KBM-7 (cell line): ENCODE measurements around the gene SLITRK4.

Source experiments
- DNase-seq: peaks from one replicate; pipeline ENCODE4 v3.0.0-alpha.2; 2015
- in situ Hi-C: fragments of 300-500 bp; cut with MboI; formaldehyde crosslinking; loops from 2 replicates; pipeline ENCODE4 v1.14.3; 2020; ENCODE audit warnings: low sequenced_read_pairs, low pct_unique_long_range_greater_than_20kb, mixed read lengths

SLITRK4 gene, protein sequence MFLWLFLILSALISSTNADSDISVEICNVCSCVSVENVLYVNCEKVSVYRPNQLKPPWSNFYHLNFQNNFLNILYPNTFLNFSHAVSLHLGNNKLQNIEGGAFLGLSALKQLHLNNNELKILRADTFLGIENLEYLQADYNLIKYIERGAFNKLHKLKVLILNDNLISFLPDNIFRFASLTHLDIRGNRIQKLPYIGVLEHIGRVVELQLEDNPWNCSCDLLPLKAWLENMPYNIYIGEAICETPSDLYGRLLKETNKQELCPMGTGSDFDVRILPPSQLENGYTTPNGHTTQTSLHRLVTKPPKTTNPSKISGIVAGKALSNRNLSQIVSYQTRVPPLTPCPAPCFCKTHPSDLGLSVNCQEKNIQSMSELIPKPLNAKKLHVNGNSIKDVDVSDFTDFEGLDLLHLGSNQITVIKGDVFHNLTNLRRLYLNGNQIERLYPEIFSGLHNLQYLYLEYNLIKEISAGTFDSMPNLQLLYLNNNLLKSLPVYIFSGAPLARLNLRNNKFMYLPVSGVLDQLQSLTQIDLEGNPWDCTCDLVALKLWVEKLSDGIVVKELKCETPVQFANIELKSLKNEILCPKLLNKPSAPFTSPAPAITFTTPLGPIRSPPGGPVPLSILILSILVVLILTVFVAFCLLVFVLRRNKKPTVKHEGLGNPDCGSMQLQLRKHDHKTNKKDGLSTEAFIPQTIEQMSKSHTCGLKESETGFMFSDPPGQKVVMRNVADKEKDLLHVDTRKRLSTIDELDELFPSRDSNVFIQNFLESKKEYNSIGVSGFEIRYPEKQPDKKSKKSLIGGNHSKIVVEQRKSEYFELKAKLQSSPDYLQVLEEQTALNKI

DNA sequence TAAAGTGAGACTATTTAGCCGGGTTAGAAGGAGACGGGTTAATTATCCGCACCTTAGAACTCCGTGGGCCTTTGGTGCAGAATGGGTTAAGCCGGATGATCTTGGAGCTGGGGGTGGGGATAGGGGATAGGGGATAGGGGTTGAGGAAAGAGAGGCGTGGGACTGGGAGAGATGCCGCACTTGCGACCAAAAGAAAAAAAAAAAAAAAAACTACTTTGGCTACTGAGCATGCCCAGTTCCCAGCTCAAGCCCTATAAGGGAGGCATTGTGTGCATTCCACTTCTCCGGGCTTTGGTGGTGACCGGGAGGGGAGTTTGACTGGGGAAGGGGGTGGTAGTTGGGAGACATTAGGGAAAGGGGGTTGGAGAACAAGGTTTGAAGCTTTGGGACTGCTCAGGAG, at the start of gene SLITRK4:
Gene SLITRK4 (minus strand): TSS at position 187 of the 400 bp plus-strand sequence. CDS start 4,993 bp downstream, outside the sequence.
- no peak for DNase-seq
- in situ Hi-C loops, result no loop called here

DNA sequence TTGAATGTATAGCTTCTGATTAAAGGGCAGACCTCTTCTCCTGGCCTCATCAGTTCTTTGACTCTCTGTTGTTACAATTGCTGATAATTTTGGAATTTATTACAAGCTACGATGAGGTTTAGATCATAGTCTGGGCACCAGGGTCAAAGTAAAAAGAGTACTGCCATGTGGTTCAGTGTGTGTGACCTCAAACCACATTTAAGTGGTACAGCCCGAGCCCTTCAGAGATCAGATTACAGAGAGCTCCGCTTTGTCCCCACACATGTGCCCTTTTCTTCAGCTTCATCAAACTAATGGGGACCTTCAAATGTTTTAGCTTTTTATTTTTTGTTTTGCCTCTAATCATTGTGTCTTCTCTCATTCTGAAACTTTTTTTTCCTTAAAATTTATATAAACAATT, 47.6 kb upstream of the SLITRK4 start:
- no peak for DNase-seq
- in situ Hi-C loops, result no loop called here

DNA sequence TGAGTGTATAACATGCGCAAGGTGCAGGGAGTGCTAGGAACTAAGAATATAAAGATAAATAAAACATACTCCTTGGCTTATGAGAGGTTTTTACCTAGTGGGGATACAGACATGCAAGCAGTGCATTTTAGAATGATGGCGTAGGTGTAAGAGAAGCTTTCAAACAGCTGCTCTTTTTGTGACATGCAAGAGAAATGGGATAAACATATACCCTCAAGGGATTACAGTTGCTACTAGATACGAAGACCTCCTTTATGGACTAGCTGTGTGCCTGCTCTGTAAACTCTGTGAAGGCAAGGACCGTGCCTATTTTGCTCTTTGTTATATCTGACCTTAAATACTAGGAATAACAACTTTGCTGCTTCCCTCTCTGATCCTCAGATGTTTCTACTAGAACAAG, 39.0 kb upstream of the SLITRK4 start:
- in situ Hi-C loops, result no loop called here
- no peak for DNase-seq

DNA sequence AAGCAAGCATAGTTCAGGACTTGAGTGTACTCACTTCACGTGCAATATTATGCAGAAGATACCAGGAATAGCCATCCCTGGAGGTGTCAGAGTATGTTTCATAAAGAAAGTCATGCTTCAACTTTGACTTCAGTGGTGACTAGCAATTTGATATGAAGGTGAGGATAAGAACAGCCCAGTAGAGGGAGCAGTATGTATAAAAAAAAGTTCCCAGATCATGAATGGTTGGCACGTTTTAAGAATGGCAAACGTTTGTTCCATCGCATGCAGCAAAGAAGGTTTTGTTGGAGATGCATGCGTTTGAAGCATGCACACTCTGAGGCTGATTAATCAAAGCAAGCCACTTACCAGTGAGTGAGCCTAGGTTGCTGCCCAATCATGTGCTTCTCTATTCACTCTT, 33.5 kb upstream of the SLITRK4 start:
- DNase-seq, result peak; percentile 28
- in situ Hi-C loops, result no loop called here

DNA sequence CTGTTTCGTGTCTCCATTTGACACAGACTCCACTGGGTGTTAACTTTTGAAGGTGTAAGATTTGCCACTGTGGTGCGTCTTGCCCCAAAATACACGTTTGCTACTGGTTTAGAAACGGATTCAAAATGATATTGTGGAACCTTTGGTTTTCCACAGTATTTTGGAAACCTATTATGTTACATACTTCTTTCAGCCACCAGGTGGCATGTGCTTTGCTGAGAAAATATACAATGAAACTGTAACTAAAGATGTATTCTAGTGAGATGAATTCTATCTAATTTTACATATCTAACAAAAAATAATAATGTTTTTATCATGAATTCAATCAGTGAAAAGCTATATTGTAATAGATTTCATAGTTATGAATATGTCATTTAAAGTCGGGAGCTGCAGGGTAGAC, 28.4 kb upstream of the SLITRK4 start:
- in situ Hi-C loops, result no loop called here
- peak; percentile 32 for DNase-seq

DNA sequence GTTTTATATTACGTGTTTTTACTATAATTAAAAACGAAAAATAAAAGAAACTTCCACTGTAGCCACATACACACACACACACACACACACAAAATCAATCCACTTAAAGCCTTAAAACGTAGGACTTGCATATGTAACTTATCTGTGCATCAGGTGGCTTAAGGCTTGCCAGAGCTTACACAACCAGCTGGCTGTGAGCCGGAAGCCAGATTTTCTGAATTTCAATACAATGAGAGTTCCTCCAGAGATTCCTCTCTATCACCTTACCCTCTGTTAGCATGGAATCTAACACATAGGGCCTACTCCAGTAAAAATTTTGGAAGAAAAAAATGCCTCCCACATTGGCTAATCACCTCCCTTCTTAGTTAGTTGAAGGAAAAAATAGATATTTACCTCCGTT, 27.9 kb upstream of the SLITRK4 start:
- in situ Hi-C loops, result no loop called here
- no peak for DNase-seq

DNA sequence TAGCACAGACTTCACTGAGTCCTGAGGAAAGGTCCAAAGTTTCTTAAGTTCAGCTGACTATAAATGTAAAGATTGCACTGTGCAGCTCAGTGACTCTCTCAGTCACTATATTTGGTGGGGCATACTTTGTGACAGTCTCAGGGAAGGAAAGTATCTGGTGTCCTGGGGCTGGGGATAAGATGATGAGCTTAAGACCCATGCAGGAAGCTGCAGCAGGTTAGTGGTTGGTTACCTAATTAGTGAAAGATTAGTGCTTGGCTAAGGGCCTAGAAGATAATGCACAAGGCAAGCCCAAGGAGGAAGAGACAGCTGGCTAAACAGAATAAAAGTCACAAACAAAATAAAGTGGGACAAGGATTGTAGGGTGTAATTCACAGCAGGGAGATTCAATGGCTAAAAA, 25.4 kb upstream of the SLITRK4 start:
- DNase-seq, result no peak
- in situ Hi-C loops, result no loop called here

DNA sequence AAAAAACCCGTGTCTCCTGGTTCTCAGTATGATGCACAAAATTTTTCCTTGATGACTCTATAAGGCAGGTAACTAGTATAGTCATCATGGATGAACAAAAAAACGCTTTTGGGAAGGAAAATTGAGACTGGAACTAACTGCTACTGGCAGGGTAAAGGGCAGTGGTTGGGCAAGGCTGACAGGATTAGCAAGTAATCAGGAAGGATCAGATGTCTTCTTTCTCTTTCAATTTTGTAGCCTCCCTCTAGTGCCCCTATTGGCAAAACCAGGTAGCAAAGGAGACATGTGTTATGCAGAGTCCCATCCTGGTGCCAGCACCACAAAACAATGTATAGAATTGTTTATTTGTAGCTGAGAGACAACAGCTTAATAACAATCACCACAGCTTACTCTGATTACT, 12.8 kb upstream of the SLITRK4 start:
- peak; percentile 32 for DNase-seq
- in situ Hi-C loops, result no loop called here

DNA sequence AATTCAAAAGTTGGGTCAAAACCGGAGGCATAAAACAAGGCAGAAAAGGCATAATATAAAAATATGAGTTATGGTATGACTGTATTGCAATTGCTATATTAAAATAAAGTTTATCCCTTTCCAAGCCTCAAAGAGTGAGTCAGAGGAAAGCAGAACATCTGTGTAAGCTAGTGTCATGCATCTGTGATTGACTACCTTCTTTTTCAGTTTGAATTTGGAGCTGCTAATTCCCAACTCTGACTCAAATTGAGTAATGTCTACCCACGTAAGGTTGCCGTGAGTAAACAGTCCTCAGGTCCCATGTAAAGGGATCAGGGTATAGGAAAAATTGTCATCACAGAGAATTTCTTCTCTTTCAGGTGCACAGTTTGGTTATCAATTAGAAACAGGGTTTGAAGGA, 6.5 kb upstream of the SLITRK4 start:
- in situ Hi-C loops, result no loop called here
- DNase-seq, result no peak

DNA sequence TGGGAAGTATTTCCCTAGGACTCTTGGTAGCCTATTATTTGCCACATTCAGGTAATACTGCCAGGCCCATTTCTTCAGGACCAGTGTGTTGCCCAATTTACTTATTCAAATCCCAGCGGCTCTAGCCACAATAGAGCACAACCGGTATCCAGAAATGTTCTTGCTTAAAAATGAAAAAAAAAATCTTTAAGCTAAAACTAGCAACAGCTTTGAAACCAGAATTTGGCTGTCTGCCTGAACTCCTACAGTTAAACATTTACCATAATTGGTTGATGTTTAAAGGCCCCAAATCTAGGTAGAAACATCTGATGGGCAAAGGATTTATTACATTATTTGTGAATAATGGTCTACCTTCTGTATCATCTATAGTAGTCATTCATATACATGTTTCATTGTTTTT, 930 bp upstream of the SLITRK4 start:
- no peak for DNase-seq
- in situ Hi-C loops, result no loop called here

DNA sequence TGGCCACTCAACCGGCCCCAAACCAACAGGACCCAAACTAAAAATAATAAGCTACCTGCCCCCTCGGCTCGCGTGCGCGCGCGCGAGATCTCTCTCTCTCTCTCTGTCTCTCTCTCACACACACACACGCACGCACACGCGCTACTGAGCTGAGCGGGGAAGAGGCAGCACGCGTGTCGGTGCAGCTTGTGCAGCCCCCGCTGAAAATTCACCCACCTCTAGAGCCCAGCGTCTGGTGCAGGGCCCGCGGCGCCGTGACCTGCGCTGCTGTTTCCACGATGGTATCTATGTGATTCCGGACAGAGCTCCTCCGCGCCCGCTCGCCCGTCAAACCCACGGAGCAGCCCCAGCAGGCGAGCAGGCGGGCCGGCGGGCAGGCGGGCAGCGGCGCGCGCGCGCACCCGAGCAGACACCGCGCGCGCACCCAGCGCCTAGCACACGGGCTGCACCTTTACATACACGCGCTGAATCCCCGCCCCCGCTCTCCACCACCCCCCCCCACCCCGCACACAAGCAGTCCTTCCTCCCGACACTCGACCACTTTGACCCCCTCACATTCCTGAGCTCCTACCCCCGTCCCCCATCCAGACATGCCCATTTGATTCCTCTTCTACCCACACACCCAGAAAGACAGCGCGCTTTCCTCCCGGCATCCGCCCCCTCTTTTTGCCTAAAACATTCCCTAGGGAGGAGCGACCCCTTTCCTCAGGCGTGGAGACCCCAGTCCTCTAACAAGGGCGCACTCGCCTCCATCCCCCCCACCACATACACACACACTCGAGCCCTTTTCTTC, 1.0 kb downstream of the SLITRK4 start:
- DNase-seq, result no peak

DNA sequence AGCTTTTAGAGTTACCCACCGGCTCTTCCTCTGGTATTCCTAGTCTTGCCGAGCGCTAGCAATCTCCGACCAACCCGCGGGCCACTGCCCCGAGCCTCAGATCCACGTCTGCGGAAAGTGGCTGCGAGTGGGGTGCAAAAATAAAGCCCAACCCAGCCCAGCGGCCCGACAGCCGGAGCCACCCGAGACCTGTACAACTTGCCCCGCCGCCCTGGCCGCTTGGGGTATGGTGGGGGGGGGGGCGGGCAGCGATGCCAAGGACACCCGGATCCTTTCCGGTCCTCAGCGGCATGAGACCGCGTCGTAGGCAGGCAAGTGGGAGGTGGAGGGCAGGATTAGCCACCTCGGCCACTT, 1.6 kb downstream of the SLITRK4 start:
- no peak for DNase-seq
- in situ Hi-C loops, result no loop called here

More for the DNA sequence above, 1.0 kb downstream of the SLITRK4 start:
- in situ Hi-C loops, result no loop called here

DNA sequence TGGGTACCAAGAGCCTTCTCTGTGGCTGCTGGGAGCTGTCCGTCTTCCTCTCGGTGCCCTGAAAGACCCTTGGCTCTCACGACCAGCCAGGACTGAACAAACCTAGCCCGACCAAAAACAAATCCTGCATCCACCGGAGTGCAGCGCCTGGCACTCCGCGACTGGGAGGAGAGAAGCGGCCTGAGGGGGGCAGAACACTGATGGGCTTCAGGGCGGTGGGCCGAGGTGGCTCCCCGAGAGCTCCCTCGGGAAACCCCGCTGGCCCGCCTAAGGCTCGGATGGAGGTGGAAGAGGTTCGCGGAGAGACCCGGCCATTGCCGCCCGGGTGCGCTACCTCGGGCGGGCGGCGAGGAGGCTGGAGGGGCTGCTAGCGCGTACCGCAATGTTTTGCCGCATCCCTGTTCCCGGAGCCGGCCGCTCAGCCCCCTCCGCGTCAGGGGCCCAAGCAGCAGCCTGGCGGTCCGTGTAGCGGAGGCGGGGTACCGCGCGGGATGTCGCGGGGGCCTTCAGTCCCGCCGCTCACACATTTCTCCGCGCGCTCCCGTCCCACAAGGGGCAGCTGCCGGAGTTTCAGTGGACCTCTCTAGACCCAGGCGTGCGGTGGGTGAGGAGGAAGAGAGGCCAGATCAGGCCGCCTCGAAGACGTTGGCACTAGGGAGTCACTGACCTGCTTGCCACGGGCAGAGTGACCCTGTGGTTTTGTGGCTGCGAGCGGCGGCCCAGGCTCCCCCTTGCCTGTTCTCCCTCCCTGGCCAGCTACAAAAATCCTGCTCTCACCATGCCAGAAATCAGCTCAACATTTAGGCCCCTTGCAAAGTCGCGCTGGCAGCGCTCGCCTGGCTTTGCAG, 2.2 kb downstream of the SLITRK4 start:
- no peak for DNase-seq
- in situ Hi-C loops, result no loop called here

DNA sequence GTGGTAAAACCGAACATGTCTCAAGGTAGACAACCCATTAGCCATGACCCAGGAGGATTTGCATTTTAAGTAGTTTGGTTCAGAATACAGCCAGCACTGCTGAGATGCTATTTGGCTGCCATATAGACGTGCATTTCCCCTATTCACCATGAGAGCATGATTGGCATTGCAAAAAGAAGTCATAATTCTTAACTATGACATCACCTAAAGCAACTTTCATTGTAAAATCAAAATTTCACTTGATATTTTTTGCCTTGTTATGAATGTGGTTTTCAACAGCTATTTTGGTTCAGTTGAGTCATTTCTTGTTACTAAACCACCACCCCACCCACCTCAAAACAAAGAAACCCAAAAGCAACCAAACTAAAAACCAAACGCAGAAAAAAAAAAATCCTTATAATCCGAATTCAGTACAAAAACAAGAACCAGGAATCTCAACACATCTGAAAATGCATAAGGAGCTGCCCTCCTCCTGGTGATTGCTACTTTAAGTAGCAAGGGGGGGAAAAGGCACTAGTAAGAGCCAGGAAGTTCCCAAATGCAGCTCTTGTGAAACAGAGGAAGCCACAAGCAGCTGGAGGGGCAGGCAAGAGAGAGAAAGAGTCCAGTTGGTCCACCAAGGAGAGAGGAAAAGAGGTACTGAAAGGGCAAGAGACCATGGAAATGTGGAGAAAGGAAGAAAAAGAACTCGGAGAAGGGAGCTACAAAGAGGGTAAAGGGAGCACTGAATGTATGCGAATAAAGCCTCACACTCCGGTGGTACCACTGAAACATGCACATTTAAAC, 3.1 kb downstream of the SLITRK4 start:
- in situ Hi-C loops, result no loop called here
- DNase-seq, result peak; percentile 31

DNA sequence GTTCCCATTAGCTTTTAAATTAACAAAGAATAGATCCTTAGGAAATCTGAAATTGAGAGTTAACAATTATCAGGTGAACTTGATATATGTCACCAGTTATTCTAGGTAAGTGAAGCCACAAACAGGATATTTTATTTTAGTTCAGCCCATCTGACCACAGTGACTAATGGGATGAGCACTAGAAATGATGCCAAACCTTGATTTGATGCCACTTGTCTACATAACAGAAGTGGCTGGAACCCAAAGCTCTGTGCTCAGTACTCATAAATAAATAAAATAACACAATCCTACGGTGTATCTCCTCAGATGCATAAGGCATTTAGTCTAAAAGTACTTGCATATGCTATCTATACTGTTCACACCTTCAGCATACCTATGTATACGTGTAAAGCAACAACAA, 12.2 kb downstream of the SLITRK4 start:
- in situ Hi-C loops, result no loop called here
- no peak for DNase-seq

DNA sequence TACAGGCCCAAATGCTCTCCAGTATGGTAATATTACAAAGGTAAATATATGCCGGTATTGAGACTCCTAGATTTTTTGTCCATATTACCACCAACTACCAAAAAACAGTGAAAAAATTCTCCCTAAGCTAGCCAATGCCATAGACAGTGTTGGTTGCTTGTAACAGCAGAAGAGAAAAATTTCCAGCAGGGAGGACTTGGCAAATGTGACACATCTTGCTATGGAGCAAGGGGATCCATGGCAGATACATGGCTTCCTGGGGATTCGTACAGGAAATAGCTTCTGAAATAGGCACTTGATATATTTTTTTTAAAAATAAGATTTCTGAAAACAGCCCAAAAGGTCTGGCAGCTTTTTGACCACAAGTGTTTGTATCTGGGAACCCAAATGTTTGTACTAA, 14.6 kb downstream of the SLITRK4 start:
- DNase-seq, result no peak
- in situ Hi-C loops, result no loop called here

DNA sequence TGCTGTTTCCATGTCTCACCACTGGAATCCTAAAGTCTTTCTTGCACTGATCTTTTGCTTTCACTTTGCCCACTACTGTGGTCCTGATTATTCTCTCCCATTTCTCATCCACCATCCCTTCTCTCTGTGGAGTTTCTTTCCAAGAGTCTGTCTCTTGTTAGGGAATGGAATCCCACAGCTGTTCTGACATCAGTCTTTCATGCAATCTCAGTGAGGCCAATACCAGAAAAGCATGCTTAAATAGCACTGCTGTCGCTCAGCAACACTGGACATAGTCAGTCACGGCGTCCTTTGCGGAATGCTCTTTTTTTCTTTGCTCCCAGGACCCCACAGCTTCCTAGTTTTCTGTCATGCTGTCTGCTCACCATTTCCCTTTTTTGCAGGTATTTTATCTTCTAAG, 20.1 kb downstream of the SLITRK4 start:
- no peak for DNase-seq
- in situ Hi-C loops, result no loop called here

DNA sequence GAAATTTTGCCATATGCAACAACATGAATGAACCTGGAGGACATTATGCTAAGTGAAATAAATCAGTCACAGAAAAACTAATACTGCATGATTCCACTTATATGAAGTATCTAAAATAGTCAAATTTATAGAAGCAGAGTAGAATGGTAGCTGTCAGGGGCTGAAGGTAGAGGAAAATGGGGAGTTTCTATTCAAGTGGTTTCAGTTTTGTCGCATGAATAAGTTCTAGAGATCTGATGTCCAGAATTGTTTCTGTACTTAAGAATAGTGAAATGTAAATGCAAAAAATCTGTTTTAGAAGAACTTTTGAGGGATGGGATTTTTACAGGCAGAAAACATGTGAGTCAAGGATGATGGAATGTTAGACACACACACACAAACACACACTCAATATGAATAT, 34.1 kb downstream of the SLITRK4 start:
- in situ Hi-C loops, result no loop called here
- no peak for DNase-seq
